GM12878 (cell line): ENCODE results near the gene NFYC. TPM values are rescaled to one million over a fixed set of nuclear protein-coding genes. Genes with fewer than 3 reads are reported as not detected.

ENCODE experiments used
- ATAC-seq: fragments of 200-7000 bp; cut with Tn5 transposase; 3 replicates; pipeline ENCODE4 v1.9.1; 2020; ENCODE audit warnings: mild to moderate bottlenecking, moderate library complexity
- BruUV-seq: library from RNA; stranded (reverse); fragments of 400-500 nt; replicated peaks from 2 replicates; lab custom pipeline; 2021; lab: Mats Ljungman, UMichigan
- CTCF ChIA-PET: fragments of 300-600 bp; sonication (Branson Sonifier 250); formaldehyde crosslinking; extraction: SDS; loops from one replicate; lab custom pipeline; 2021; ENCODE audit warnings: inconsistent platforms; lab: Yijun Ruan, JAX
- POLR2A ChIA-PET: fragments of 350-600 bp; formaldehyde crosslinking; extraction: SDS; loops from one replicate; lab custom pipeline; 2021; ENCODE audit warnings: inconsistent platforms; lab: Charles Lee
- RAD21 ChIA-PET: fragments of 300-600 bp; sonication (Branson Sonifier 250); formaldehyde crosslinking; loops from one replicate; lab custom pipeline; 2023; ENCODE audit warnings: antibody characterized with exemption; ENCODE audit not compliant: unreplicated experiment; lab: Charles Lee
- SMC1A ChIA-PET: fragments of 300-600 bp; sonication (Branson Sonifier 250); formaldehyde crosslinking; loops from one replicate; lab custom pipeline; 2023; ENCODE audit not compliant: unreplicated experiment, uncharacterized antibody; lab: Charles Lee
- DNase-seq: peaks from one replicate; pipeline ENCODE4 v3.0.0-alpha.2; 2011; ENCODE audit warnings: low read depth, low spot score
- FAIRE-seq: peaks from 3 replicates; lab custom pipeline; 2011; peaks lifted over from hg19 to GRCh38; lab: Jason Lieb, UNC
- H2AFZ ChIP-seq: 2 replicates; pipeline ENCODE4 v1.6.0; 2011; ENCODE audit warnings: low read depth, low read length, control low read depth; ENCODE audit not compliant: control insufficient read depth
- H3K27ac ChIP-seq: 2 replicates; pipeline ENCODE4 v1.5.1; 2011; ENCODE audit warnings: control low read depth; ENCODE audit not compliant: control insufficient read depth, insufficient read depth
- H3K27me3 ChIP-seq, 2 experiments: replicated peaks in 1 of 2; 2 replicates each; pipeline versions ENCODE4 v1.6.0 to v1.6.1; 2011; ENCODE audit warnings: low read length in 1 of 2; ENCODE audit not compliant: control insufficient read depth in 2 of 2, insufficient read depth in 2 of 2
- H3K36me3 ChIP-seq, 2 experiments: 2 replicates each; pipeline ENCODE4 v1.5.1; 2011; ENCODE audit warnings: low read length in 1 of 2; ENCODE audit not compliant: control insufficient read depth in 2 of 2, insufficient read depth in 2 of 2
- H3K4me1 ChIP-seq: 2 replicates; pipeline ENCODE4 v1.6.1; 2011; ENCODE audit warnings: mild to moderate bottlenecking, low read length, moderate library complexity, mixed read lengths; ENCODE audit not compliant: control insufficient read depth, insufficient read depth
- H3K4me2 ChIP-seq: 2 replicates; pipeline ENCODE4 v1.6.0; 2011; ENCODE audit warnings: control low read depth; ENCODE audit not compliant: control insufficient read depth, insufficient read depth
- H3K4me3 ChIP-seq: fragments of 200-600 bp; sonication (generic); 2 replicates; pipeline ENCODE4 v1.5.1; 2016
- H3K79me2 ChIP-seq: 2 replicates; pipeline ENCODE4 v1.6.0; 2011; ENCODE audit warnings: low read length; ENCODE audit not compliant: control insufficient read depth, insufficient read depth
- H3K9ac ChIP-seq: 2 replicates; pipeline ENCODE4 v1.8.0; 2011; ENCODE audit warnings: low read length, control low read depth, mixed read lengths; ENCODE audit not compliant: control insufficient read depth, insufficient read depth
- H3K9me3 ChIP-seq: replicated peaks from 3 replicates; pipeline ENCODE4 v1.5.1; 2011; ENCODE audit warnings: mild to moderate bottlenecking, low read length; ENCODE audit not compliant: control insufficient read depth, insufficient read depth
- H4K20me1 ChIP-seq: 2 replicates; pipeline ENCODE4 v1.6.0; 2011; ENCODE audit not compliant: control insufficient read depth, insufficient read depth
- ATF3 ChIP-seq: IDR thresholded peaks from 2 replicates; pipeline ENCODE4 v1.6.1; 2011; ENCODE audit warnings: low read depth, mild to moderate bottlenecking, low read length, moderate library complexity, borderline replicate concordance; ENCODE audit errors: extremely low read depth
- CHD2 ChIP-seq: IDR thresholded peaks from 2 replicates; pipeline ENCODE4 v1.6.1; 2011; ENCODE audit warnings: low read depth, low read length, improper control_type of control experiment, borderline replicate concordance
- DPF2 ChIP-seq: fragments of 450-650 bp; IDR thresholded peaks from 2 replicates; pipeline ENCODE4 v1.6.1; 2017; ENCODE audit warnings: mild to moderate bottlenecking
- ETV6 ChIP-seq, 2 experiments: fragments of 450-650 bp in 1 of 2; IDR thresholded peaks in 1 of 2; conservative IDR thresholded peaks in 1 of 2; 2 replicates each; pipeline ENCODE4 v1.6.1; 2014; ENCODE audit warnings: antibody characterized with exemption in 1 of 2, borderline replicate concordance in 1 of 2, low read depth in 1 of 2, mild to moderate bottlenecking in 1 of 2, moderate library complexity in 1 of 2
- GABPA ChIP-seq: IDR thresholded peaks from 2 replicates; pipeline ENCODE4 v1.6.1; 2014; ENCODE audit warnings: antibody characterized with exemption, low read depth, mild to moderate bottlenecking, inconsistent platforms
- KDM1A ChIP-seq: fragments of 200-600 bp; sonication (generic); IDR thresholded peaks from 2 replicates; pipeline ENCODE4 v1.6.1; 2016; ENCODE audit warnings: borderline replicate concordance
- RAD51 ChIP-seq: fragments of 450-650 bp; IDR thresholded peaks from 2 replicates; pipeline ENCODE4 v1.6.1; 2016; ENCODE audit warnings: moderate library complexity, mild to moderate bottlenecking, inconsistent platforms
- SREBF1 ChIP-seq: IDR thresholded peaks from 2 replicates; pipeline ENCODE4 v1.6.1; 2012; ENCODE audit warnings: mild to moderate bottlenecking, low read length
- STAT3 ChIP-seq: IDR thresholded peaks from 2 replicates; pipeline ENCODE4 v1.6.1; 2011; ENCODE audit warnings: low read depth, low read length, improper control_type of control experiment
- SUPT20H ChIP-seq: IDR thresholded peaks from 2 replicates; pipeline ENCODE4 v1.6.1; 2011; ENCODE audit warnings: low read depth, mild to moderate bottlenecking, low read length, moderate library complexity, borderline replicate concordance; ENCODE audit not compliant: control insufficient read depth
- TAF1 ChIP-seq: IDR thresholded peaks from 2 replicates; pipeline ENCODE4 v1.6.1; 2011; ENCODE audit warnings: mild to moderate bottlenecking, low read depth, low read length, borderline replicate concordance
- TARDBP ChIP-seq: IDR thresholded peaks from 2 replicates; pipeline ENCODE4 v1.6.1; 2016; ENCODE audit warnings: borderline replicate concordance
- TBL1XR1 ChIP-seq: IDR thresholded peaks from 2 replicates; pipeline ENCODE4 v1.6.1; 2012; ENCODE audit warnings: low read depth, low read length, improper control_type of control experiment
- ZBTB33 ChIP-seq: fragments of 450-650 bp; IDR thresholded peaks from 2 replicates; pipeline ENCODE4 v1.6.1; 2017; ENCODE audit warnings: mild to moderate bottlenecking
- WGBS: methylation state at CpG from one replicate; pipeline ENCODE4 v1.1.6; 2016; ENCODE audit warnings: low lambda C conversion rate; ENCODE audit not compliant: insufficient replicate concordance, insufficient coverage; ENCODE audit errors: missing lambda C conversion rate; 5-methylcytosine and 5-hydroxymethylcytosine counted together
- in situ Hi-C: fragments of 300-500 bp; cut with MboI; formaldehyde crosslinking; loops from 9 replicates; pipeline ENCODE4 v1.14.3; 2018; ENCODE audit warnings: mixed read lengths
- intact Hi-C: fragments of 100-400 bp; cut with micrococcal nuclease; formaldehyde crosslinking; loops from one replicate; pipeline ENCODE4 v1.14.2; 2022; ENCODE audit not compliant: unreplicated experiment
- polyA plus RNA-seq, 11 experiments: library from polyadenylated mRNA; depleted of rRNA in 4 of 11; unstranded in 6 of 11; stranded (reverse) in 5 of 11; fragments of >200 nt; fragmentation: Nextera tagmentation in 4 of 11; fragmentation: Illumina TruSeq in 1 of 11; extraction: Ambion mirVana in 4 of 11; extraction: Trizol in 1 of 11; gene quantifications; 1 replicate in 1 of 11; 2 replicates in 10 of 11; pipeline versions ENCODE4 v1.2.1 to v1.2.3, GENCODE V29; 2011 to 2016; ENCODE audit warnings: inconsistent platforms in 2 of 11, missing spikeins in 2 of 11, low read depth in 1 of 11
- total RNA-seq, 4 experiments: library from RNA; depleted of rRNA in 3 of 4; stranded (reverse); fragments of >200 nt in 3 of 4; fragmentation: Illumina TruSeq in 1 of 4; extraction: Trizol in 1 of 4; gene quantifications; 2 replicates each; pipeline versions ENCODE4 v1.2.1 to v1.2.3, GENCODE V29; 2013 to 2021
- TF ChIP-seq, protein P1 (sequence below): IDR thresholded peaks from 2 replicates; pipeline ENCODE4 v1.6.1; 2012; ENCODE audit warnings: low read depth, low read length, improper control_type of control experiment

Gene NFYC
- total and polyA plus RNA-seq, 10 of the 15 experiments (the other 5 are each of a cell fraction or from before 2014, with no cell fraction given), result 4.3 to 84.2 (median 58.3) TPM

DNA sequence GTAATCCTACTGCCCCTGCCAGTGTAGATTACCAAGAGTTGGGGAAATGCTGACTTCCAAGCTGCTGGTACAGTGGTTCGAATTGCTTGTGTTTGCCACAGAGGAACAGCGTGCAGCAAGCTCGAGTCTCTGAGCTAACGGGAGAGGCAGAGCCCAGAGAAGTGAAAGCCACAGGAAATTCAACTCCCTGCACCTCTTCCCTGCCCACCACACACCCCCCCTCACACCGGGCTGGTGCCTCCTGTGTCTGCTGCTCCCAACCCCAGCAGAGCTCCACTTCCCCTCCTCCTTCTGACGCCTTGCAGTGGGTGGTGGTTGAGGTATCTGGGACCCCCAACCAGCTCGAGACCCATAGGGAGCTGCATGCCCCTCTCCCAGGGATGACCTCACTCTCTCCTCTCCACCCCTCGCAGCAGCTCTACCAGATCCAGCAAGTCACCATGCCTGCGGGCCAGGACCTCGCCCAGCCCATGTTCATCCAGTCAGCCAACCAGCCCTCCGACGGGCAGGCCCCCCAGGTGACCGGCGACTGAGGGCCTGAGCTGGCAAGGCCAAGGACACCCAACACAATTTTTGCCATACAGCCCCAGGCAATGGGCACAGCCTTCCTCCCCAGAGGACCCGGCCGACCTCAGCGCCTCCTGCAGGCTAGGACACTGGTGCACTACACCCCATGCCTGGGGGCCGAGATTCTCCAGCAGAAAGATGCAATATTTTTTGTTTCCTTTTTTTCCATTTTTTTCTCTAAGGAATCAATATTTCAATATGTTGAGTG is 79.0 kb downstream of the NFYC start:
- CTCF ChIA-PET, result interaction anchor here (0.7 to 8.9 kb wide), 8 partner anchors 14 to 182 kb away, joined by 3 to 254 read pairs (median 6); partner anchors contain the start of gene NFYC
- WGBS, result 90% methylated on average over 17 of the region's 18 CpGs
- ATAC-seq (no peak), FAIRE-seq (no peak)
- H4K20me1 ChIP-seq, result no peaks in the 10 kb centered on the region
- TF ChIP-seq TARDBP (no peak), ZBTB33 (no peak), ATF3 (no peak), TBL1XR1 (no peak), STAT3 (no peak), KDM1A (no peak), CHD2 (no peak), DPF2 (no peak), SUPT20H (no peak), SREBF1 (no peak), ETV6 (conservative IDR thresholded peaks at IDR 0.05 in 1 of 2, IDR thresholded peaks at IDR 0.05 in 1 of 2; ENCODE audit: borderline replicate concordance in 1 of 2, low read depth in 1 of 2) (no peak), TAF1 (no peak), RAD51 (no peak), GABPA (no peak)
- TF ChIP-seq, protein P1, sequence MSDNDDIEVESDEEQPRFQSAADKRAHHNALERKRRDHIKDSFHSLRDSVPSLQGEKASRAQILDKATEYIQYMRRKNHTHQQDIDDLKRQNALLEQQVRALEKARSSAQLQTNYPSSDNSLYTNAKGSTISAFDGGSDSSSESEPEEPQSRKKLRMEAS, result no peak
- TF ChIP-seq, all 136 proteins: peak for 0
- SMC1A ChIA-PET, result interaction anchor here (0.8 to 7.5 kb wide), 6 partner anchors 17 to 160 kb away, joined by 3 to 111 read pairs (median 3); no protein-coding TSS in a partner anchor
- H3K4me1 ChIP-seq, result no peaks in the 10 kb centered on the region; the same call in 1 of the 2 replicates
- peaks cover 36 to 50% of the 10 kb centered on the region in 2 experiments for H3K36me3 ChIP-seq
- in situ Hi-C loops, result no loop called here
- no peak overlapping the region for H3K4me3 ChIP-seq
- BruUV-seq, result no TSS peak
- no peak overlapping the region for H3K9ac ChIP-seq
- DNase-seq, result no peak
- no peaks in the 10 kb centered on the region for H3K79me2 ChIP-seq
- no peaks in the 10 kb centered on the region for H3K27me3 ChIP-seq
- no peaks in the 10 kb centered on the region for H3K9me3 ChIP-seq
- POLR2A ChIA-PET, result no interaction called here
- intact Hi-C loops, result loop anchor here (5.0 kb wide), 1 partner anchor 182 kb away; no protein-coding TSS in a partner anchor
- no peak overlapping the region for H3K4me2 ChIP-seq
- no peak overlapping the region for H2AFZ ChIP-seq
- RAD21 ChIA-PET, result interaction anchor here (1.0 to 6.5 kb wide), 2 partner anchors 18 to 78 kb away, joined by 3 to 86 read pairs; no protein-coding TSS in a partner anchor
- H3K27ac ChIP-seq, result no peak overlapping the region; the same call in 1 of the 2 replicates
